Stimulated activated CD8-positive, alpha-beta memory T cell treated with anti-CD3 and anti-CD28 coated beads, Interleukin-2, amount 100 ng/mL, for 48 hours (primary cell): ENCODE measurements around the gene MAGI1.
"Not testable (repeated sequence)": the region's sequence is repeated elsewhere in the genome, so short reads cannot be mapped to it uniquely, and the experiment has no call there.

Source experiments
- DNase-seq, 2 donors: peaks; one replicate each; pipeline ENCODE4 v3.0.0-alpha.2; 2020; ENCODE audit warnings: low read depth in 2 of 2

Gene MAGI1

DNA sequence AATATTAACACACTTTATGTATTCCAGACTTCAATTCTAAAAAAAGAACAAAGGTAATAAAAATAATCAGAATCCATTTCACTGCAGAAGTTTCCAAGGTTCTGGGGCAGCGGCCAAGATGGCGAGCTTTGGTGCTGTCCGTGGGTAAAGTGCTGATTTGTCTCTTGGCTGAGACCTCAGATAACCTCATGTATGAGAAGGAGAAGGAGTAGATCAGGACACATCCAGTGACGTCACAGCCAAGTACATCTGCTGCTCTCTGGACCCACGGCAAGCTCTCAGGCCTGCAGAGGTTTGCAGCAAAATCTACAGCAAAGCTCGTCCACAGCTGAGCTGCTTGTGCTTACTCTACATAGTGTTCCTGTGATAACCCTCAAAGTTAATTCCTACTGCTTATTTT lies 165.7 kb downstream of the MAGI1 start:
- no peak for DNase-seq

DNA sequence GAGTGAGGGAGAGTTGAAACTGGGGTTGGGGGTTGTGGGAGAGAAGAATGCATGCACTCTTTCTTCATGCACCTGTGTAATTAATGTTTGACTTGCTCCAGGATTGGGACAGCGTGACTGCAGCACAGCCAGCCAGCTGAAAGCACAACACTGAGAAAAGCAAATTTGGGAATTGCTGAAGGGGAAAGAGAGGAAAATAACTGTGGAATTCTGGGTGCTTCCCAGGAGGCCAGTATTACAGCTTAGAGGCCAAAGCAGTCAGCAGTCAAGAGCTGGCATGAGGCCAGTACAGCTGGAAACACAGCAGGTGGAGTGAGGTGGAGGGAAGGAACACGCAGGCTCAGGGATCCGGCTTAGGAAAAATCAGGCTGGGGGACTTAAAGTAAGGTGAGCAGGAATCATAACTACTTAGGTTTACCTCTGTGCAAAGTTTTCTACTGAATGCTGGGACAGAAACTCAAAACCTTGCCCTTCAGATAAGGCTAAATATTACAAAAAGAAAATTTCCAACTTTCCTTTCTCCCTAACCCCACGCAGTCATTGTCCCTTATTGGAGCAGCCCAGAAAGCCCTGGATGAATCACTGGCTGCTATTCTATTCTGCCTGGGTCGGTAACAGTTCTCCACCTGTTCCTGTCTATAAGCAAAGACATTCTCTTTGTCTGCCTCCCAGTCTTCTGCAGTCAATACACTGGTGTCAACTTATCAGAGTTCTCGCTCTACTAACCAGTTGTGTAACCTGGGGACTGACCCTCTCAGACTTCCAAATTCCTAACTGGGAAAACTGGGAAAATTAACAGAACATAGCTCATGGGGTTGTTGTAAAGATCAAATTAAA lies 167.2 kb downstream of the MAGI1 start:
- DNase-seq = no peak

DNA sequence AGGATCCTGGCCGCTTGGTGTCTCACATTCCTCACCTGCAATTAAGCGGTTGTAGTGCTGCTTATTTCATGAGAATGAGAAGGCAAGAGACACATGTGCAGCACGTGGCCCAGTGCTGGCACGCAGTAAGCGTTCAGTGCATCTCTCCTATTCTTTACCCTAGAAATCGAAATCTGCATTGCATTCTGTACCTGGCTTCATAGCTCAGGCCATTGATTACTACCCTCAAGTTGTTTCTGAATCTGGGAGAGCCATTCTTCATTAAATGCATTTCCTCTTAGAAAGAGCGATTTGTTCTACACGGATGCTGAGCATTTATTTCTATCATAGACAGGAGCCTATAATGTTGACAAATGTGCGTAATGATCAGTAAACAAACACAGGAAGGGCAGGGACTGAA lies 168.9 kb downstream of the MAGI1 start:
- no peak for DNase-seq

DNA sequence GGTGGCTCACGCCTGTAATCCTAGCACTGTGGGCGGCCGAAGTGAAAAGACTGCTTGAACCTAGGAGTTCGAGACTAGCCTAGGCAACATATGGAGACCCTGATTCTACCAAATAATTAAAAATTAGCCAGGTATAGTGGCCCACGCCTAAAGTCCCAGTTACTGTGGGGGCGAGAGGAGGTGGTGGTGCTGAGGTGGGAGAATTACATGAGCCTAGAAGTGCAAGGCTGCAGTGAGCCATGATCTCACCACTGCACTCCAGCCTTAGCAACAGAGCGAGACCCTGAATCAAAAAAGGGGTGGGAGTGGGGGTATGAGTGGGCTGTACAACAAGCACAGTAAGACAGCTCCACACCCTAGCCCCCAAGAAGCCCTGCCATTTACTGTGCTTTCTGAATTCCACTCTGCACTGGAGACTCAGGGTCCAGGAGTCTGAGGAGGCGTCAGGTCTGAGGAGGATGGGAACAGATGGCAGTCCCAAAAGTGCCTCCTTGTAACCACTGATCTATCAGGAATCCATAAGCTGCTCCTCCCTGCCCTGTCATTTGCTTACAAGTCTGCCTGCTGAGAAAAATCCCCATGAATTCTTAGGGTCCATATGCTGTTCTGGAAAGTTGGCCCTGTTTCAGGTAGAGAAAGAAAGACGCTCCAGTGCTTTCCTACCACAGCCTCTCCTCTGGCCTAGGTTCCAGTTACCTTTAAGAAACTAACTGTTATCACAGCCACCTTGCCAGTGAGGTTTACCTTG lies 171.1 kb downstream of the MAGI1 start:
- DNase-seq = no peak

DNA sequence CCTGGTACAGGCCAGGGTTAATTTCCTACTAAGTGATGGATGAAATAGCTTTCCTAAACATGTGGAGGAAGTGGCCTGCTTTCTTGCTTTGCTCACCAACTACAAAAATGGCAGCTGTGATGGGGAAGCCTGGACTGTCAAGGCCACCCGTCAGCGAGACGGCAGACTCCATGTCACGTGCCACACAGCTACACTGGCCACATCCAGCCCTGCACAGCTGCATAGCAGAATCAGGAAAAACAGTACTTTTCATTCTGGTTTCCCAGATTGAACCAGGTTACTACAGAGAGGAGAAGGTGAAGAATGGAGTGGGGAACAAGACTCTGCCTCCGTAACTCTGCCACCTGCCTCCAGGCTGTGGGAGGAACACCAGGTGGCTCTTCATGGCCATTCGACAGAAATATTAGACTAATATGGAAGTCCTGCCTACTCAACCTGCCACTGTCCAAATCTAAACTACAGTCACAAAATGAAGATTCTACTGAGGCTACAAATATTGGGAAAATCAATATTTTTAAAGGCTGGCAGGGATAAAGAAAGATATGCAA lies 174.3 kb downstream of the MAGI1 start:
- no peak for DNase-seq

DNA sequence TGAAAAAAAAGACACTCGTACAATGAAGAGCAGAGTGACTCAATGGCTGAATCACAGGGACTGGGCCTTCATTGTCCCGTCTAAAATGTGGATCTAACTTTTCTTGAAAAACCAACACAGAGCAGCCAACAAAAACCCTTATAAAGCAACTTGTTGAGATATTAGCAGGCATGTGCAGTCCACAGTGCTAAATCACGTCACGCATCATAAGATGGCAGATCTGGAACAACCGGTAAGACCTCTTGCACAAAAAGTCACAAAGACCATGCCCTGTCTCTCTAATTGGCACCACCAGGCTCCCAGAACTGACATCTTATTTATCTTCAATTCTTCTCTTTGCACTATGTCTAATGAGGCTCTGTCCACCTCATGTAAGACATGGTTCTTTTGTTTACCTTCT lies 177.0 kb downstream of the MAGI1 start:
- DNase-seq = no peak

DNA sequence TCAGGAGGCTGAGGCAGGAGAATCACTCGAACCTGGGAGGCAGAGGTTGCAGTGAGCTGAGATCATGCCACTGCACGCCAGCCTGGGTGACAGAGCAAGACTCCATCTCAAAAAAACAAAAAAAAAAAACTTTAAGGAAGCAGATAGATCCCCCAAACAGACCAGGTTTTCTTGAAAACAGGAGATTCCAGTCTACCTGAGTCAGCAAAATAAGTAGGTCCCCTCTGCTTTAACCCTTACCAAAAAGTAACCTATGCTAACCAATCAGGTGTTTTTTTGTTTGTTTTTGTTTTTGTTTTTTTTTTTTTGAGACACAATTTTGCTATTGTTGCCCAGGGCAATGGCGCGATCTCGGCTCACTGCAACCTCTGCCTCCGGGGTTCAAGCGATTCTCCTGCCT lies 179.1 kb downstream of the MAGI1 start:
- DNase-seq = not testable (repeated sequence)

DNA sequence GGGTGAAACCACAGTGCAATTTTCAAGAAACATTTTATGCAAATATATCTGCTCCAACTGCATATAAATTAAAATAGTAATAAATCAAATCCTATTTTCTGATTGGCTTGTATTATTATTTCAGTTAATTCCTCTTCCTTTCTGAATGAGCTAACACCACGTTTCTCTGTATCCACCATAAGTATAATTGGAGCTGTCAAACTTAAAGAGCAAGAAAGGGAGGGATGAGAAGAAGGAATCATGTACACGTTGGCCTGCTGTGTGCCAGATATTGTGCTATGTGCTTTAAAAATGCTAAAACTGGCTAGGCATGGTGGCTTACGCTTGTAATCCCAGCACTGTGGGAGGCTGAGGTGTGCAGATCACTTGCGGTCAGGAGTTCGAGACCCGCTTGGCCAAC lies 180.0 kb downstream of the MAGI1 start:
- no peak for DNase-seq

DNA sequence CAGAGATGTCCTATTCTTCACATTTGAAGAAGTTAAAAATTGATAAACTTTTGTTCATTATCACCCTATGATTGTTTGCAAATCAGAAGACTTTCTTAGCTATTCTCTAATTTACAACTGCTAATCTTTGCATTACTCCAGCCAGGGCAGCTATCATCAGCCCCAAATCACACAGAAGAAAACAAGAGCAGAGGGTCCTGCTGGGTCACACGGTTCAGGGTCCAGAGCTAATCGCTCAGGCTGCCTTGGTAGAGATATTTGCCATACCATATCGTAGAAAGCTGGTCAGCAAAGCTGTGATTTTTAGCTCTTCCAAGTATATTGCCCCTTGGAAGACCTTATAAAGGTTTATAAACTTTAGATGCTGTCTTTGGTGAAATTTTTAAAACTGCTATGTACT lies 181.4 kb downstream of the MAGI1 start:
- no peak for DNase-seq

DNA sequence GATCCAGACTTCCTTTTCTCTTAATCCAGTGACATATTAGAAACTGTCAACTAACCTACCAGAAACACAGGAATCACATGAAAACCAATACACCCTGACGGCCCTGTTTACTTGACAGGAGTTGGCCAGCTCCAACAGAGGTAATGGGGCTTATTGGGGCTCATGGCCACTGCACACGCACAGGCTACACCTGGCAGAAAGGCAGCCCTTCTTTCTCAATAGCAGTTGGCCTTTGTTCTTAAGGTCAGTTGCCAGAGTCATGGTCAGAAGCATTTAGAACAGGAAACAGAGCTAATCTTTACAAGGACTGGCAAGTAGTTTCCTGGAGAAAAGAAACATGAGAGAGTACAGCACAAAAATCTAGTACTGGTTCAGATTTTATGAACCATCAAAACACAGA lies 181.8 kb downstream of the MAGI1 start:
- no peak for DNase-seq

DNA sequence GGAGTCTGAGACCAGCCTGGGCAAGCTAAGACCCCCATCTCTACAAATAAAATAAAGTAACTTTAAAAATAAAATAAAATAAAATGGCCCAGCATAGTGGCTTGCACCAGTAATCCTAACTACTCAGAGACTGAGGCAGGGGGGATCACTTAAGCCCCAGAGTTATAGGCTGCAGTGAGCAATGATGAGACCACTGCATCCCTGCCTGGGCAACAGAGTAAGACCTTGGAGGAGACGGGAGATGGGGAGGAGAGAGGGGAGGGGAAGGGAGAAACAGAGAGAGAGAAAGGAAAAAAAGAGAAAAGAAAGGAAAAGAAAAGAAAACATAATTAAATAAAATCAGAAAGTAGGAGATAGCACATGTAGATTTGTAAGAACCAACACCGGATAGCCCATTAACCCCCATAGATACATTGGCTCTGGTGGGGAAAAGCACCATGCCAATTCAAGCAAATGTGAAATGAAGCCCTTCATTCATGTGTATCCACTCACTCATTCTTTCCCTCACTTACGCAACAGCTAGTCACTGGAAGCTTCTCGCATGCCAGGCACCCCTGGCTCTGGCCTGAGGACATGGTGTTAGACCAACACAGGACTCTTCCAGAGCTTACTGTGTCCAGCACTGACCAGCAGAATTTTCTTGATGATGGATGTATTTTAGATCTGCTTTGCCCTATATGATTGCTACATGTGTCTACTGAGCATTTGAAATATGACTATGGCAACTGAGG lies 183.2 kb downstream of the MAGI1 start:
- DNase-seq = no peak

DNA sequence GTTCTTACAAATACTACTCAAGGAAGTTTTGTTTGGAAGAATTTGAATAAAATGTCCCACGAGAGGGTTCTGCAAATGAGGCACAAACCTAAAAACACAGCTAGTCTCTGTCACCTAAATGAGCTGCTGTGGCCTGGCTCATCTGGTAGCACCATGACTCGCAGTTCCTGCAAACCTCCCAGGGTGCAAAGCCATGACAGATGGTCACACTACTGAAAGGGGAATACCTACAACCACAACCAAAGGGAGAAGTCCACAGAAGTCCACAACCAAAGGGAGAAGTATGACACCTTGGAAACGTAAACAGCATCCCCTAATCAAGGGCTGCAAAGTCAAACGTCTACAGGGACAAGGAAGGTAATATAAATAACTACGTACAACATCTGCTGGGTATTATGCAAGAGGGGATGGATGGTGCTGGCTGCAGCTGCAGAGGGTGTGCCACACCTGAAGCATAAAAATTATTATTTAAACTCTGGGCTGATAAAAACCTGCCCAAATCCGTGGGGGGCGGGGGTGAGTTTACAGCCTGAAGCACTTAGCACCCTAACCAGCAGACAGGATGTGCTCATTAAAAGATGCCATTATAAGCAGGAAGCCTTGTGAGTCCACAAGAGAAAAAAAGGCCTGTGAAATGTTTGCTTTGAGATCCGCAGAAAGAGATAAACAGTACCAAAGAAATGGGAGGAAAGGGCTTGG lies 184.0 kb downstream of the MAGI1 start:
- no peak for DNase-seq

DNA sequence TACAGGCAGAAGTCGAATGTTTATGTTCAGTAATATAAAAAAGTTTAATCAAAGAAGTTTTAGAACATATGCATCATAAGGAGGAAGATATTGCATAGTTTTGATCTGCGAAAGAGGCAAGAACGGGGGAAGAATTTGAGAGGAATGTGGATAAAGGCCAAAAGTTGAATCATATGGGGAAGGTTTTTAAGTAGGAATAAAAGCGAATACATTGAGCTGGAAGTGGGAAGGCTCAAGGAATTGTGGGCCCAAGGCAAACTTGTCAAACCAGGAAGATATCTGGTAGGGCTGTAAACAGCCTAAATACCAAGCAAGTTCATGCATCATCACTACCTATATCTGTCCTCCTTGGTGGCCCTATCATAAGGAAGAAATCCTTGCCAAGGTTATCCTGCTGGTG lies 186.9 kb downstream of the MAGI1 start:
- no peak for DNase-seq

DNA sequence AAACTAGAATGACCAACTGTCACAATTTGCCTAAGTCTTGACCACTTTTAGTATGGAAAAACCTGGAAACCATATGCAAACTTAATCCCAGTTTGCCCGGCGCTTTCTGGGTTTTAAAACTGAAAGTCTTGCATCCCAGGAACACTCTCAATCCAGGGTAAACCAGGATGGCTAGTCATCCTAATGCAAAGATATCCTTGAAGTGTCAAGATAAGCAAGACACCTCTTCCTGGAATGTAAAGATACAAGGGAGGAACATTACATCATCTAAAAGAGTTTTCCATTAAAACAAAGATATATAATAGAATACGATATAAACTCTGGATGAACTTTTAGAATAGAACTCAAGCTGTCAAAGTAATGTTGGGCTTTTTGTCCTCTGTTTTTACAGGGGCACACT lies 188.5 kb downstream of the MAGI1 start:
- no peak for DNase-seq

DNA sequence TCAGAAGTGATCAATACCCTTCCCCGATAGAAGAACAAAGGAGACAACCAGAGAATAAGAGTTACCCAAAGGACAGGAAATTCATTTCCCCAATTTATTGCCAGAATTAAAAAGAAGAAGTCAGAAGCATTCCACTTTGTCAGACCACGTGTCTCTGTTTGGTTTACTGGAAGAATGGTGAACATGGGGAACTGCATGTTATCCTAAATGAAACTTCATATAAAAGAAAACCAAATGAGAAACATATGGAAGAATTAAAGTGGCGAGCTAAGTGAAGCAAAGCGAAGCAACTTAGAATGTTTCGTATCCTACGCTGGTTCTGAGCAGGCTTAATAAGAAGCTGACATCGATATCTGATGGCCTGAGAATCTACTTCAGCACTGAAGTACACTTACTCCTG lies 190.7 kb downstream of the MAGI1 start:
- DNase-seq = no peak

DNA sequence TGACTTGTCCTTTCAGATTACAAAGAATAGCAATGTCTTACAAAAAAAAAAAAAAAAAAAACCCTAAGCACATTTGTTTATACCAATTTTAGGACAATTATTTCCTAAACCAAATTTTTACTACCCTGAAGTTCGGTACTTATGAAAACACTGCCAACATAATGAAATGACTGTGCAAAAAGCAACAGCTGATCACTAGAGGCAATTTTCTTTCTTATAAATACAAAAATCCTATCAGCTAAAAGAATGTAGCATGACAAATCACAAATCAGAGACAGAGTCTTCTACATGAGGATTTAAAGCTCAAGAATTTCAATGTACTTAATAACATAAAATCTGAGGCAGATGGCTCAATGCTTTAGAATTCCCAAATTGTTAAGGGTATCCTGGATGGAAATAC lies 191.8 kb downstream of the MAGI1 start:
- DNase-seq = no peak

DNA sequence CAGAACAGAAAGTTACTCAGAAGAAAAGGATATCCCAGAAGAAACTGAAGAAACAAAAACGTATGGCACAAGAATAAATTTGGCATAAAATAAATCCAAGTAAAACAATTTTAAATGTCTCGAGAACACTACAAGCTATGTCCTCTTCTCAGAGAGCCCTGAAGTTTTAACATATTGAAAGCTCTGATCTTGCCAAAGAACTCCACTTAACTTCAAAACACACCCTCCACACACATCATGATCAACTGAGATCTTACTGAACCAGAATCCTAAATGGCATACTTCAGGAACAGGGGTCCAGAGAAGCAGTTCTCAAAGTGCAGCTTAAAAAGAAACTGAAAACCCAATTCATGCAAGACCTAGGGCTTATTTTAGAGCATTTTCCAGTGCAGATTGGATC lies 194.3 kb downstream of the MAGI1 start:
- DNase-seq = no peak

DNA sequence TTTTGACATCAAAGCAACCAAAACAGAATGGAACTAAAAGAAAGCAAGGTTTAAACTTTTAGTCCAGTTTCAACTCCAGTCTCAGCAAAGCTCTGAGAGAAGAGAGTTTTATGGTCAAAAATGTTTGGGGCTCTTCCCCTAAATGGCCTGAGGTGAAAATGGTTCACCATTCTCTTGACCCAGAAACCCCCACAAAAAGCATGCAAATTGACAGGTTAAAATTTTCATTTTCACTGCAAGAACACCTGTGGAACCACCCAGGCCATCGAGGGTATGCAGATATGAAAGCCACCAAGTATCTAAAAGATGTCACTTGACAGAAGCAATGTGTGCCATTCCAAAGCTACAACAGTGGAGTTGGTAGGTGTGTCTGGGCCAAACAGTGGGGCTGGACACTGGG lies 195.0 kb downstream of the MAGI1 start:
- DNase-seq = no peak

DNA sequence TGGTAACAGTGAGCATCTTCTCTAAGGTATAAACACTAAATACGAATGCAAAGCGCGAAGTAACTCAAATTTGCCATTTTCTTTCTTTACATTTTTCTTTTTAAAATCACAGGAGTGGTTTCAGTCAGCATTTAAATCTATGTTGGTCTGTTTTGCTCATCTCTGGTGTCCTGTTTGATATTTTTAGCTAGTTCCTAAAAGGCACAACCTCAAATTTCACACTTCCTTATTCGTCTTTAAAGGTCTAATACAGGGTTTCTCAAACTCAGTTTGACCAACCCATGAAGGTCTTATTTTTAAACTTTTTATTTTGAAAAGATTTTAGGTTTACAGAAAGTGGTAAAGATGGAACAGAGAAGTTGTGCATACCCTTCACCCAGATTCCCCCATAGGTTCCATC lies 201.1 kb downstream of the MAGI1 start:
- no peak for DNase-seq

DNA sequence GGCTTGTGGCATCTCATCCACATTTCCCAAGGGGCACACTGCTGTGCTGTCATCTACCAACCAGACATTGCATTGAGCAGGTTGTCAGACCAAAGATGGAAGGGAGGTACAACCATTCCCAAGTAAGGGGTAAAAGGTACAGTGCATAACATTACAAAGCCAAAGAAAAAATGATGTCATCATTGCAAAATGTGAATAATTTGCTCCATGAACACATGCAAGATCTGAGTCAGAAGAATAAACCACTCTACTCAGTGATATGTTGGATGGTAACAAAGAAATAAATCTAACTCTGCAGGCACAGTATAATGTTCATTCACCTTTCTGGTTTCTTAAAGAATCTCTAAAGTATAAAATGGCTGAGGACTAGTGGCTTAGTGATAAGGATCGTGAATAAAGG lies 202.7 kb downstream of the MAGI1 start:
- DNase-seq = no peak

DNA sequence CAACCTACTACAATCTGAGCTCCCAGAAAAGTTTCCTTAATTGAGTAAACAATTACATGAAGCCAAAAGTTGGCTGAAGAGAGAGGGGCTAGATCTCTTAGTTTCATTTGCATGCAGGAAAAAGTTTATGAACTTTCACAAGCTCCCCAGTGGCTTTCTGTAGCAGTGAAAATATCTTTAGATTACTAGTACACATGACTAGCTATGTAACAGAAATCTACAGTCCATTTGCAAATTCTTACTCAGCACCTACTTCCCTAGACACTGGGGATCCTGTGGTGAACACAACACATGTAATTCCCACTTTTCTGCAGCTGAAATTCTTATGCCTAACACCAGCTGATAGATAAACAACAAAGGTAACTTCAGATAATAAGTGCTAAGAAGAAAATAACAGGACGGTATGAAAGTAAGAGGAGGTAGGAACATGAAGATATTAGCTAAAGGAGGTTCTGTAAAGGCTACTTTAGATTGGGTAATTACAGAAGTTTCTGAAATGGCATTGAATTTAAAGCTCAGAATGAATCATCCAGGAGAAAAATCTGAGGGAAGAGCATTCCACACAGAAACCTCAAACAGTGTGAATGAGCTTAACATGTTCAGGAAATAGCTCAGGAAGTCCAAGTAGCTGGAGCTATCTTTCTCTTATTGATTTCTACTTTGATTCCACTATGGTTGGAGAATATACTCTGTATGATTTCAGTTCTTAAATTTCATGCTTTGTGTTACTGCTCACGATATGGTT lies 204.8 kb downstream of the MAGI1 start:
- no peak for DNase-seq
